Motor neuron (in vitro differentiated cells): ENCODE results near the gene GNB5. TPM values are rescaled to one million over a fixed set of nuclear protein-coding genes. Genes with fewer than 3 reads are reported as not detected.

Source experiments
- ATAC-seq, 8 experiments: fragments of 200-7000 bp; cut with Tn5 transposase; replicated peaks in 6 of 8; 2 replicates each; pipeline ENCODE4 v1.8.0; 2021; ENCODE audit warnings: mild to moderate bottlenecking in 8 of 8, moderate library complexity in 8 of 8
- H3K27ac ChIP-seq, 2 donors: fragments of 250-450 bp; sonication (Bioruptor Pico); 2 replicates each; pipeline ENCODE4 v1.9.0; 2021; ENCODE audit warnings: antibody characterized with exemption in 2 of 2, mild to moderate bottlenecking in 2 of 2, moderate library complexity in 1 of 2
- H3K4me1 ChIP-seq, 2 donors: fragments of 250-450 bp; sonication (Bioruptor Pico); replicated peaks in 1 of 2; 2 replicates each; pipeline ENCODE4 v1.6.1; 2021; ENCODE audit warnings: antibody characterized with exemption in 2 of 2, mild to moderate bottlenecking in 2 of 2, moderate library complexity in 1 of 2
- H3K4me3 ChIP-seq, 5 donors: fragments of 250-450 bp; sonication (Bioruptor Pico); 2 replicates each; pipeline ENCODE4 v1.9.0; 2021; ENCODE audit warnings: antibody characterized with exemption in 5 of 5, mild to moderate bottlenecking in 5 of 5, moderate library complexity in 4 of 5
- WGBS, 10 experiments: fragments of 450-650 bp; shearing (Covaris generic); methylation state at CpG; one replicate each; pipeline ENCODE4 v1.0.0; 2022; 5-methylcytosine and 5-hydroxymethylcytosine counted together
- in situ Hi-C, 9 experiments: fragments of 400-800 bp; cut with MboI; loops; one replicate each; pipeline ENCODE4 v1.15.0; 2021; ENCODE audit warnings: low sequenced_read_pairs in 9 of 9, low pct_unique_long_range_greater_than_20kb in 2 of 9; ENCODE audit not compliant: unreplicated experiment in 9 of 9
- total RNA-seq, 8 experiments: library from RNA; unstranded; fragments of 300-600 nt; gene quantifications; 2 replicates each; pipeline versions ENCODE4 v1.2.3 to v1.2.4, GENCODE V29; 2022

GNB5 gene
- total RNA-seq, 8 experiments from 2014 or later, result 9.1 to 52.6 (median 27.5) TPM

DNA sequence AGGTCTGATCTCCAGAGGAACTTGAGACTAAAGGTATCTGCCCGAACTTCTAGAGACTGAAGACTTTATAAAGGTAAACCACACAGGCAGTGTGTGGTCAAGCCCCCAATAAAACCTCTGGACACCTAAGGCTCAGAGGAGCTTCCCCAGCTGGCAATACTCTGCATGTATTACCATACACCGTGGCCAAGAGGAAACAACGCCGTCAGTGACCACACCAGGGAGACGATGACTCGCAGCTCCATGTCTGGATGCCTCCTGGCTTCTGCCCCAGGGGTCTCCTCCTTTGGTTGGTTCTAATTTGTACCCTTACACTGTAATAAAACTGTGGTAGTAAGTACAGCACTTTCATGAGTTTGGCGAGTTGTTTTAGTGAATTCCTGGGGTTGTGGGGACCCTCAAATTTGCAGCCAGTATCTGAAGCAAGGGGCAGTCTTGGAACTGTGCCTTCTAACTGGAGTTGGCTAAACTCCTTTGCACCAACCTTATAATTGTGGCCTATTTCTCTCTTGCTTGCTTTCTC, 46.5 kb downstream of the GNB5 start:
- H3K27ac ChIP-seq, result no peak overlapping the region
- 17 to 100% (median 93%) methylated on average over 1 to 6 of the region's 7 CpGs; no CpG with 5 or more reads in 3 of the 10 experiments for WGBS, 10 experiments
- H3K4me1 ChIP-seq, result peaks cover 0 to 3% of the 10 kb centered on the region in 2 donors
- peak in 1 of 8 experiments; percentile 24 for ATAC-seq
- in situ Hi-C loops, result loop anchor here in 1 of 9 experiments (25.0 kb wide), 1 partner anchor 157 kb away; no protein-coding TSS in a partner anchor
- H3K4me3 ChIP-seq, result no peak overlapping the region

DNA sequence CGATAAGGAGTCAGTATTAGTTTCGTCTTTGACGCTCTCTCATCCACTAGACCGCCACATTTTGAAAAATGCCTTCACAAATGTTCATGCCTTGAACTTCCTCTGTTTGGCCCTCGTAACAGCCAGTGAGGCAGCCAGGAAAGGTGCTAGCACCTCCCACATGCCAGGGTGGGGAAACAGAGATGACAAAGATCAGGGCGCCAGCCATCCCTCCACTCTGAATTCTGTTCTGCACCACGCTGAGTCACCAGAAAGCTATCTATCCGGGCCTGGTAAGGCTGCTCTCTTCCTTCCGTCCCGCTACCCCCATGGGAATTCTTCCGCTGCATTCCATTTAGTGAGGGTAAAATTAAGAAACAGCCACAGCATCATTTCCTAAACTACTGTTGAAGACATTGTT, 47.3 kb downstream of the GNB5 start:
- 26 to 94% (median 75%) methylated on average over 2 to 6 of the region's 11 CpGs; no CpG with 5 or more reads in 3 of the 10 experiments for WGBS, 10 experiments
- in situ Hi-C loops, result loop anchor here in 1 of 9 experiments (25.0 kb wide), 1 partner anchor 157 kb away; no protein-coding TSS in a partner anchor
- ATAC-seq, result peak in 6 of 8 experiments; percentile 15 to 60 (median 51)
- Histone ChIP-seq H3K27ac (no peak overlapping the region), H3K4me3 (no peak overlapping the region), H3K4me1 (no peaks in the 10 kb centered on the region)

DNA sequence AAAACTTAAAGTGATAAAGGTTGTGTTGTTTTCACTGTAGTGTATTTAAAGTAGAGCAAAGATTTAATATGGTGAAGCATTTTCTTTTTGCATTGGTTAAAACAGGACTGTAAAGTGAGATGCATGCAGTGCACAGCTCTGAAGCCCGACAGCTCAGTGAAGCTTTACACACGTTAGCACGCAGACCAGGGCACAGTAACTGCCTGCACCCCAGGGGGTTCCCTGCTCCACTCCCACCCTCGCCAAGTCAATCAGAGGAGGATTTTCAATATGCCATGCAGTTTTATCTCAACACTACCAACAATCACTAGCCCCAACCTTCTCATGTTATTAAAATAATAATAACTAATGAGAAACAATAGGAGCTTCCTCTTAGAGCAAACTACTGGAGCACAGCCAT, 50.5 kb downstream of the GNB5 start:
- in situ Hi-C loops, result loop anchor here in 1 of 9 experiments (25.0 kb wide), 1 partner anchor 153 kb away; no protein-coding TSS in a partner anchor
- no peak overlapping the region for H3K4me3 ChIP-seq
- no peak for ATAC-seq
- no peak overlapping the region for H3K27ac ChIP-seq
- no peaks in the 10 kb centered on the region for H3K4me1 ChIP-seq
- WGBS, 10 experiments, result 83 to 100% (median 96%) methylated on average over 2 to 4 of the region's 4 CpGs; no CpG with 5 or more reads in 4 of the 10 experiments

DNA sequence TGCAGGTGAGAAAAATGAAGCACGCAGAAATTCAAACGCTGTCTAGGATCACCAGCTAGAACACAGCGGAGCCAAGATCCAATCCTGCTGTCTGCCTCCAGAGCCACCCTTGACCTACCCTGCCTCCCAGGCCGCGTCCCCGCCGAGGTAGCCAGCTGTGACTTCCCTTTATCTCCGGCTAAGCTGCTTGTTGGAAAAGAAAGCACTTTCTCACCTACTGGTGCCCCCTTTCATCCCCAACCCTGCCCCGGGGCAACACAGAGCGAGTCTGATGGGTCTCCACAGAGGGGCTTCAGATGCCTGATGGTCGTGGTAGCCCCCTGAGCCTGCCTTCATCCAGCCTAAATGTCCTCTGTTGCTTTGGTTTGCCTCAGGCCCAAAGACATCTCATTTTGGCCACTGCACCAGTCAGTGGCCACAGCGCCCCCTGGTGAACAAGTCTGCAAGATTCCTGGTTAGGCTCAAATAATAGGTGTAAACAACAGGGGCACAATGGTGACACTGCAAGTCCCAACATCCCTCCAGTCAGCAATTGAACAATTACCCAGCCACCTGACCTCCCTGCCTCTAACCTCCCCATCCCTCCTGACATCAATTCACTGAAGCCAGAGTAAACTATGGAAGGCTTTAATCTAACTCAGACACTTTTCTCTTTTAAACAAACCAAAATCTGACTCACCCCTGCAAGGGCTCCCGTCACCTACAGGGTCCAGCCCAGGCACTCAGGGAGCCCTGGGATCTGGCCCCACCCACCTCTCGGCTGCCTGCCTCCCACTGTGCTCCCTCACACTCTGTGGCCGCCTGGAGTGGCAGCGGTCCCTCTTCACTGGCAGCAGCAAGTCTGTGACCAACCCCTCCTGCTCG, 51.4 kb downstream of the GNB5 start:
- no peaks in the 10 kb centered on the region for H3K4me1 ChIP-seq
- ATAC-seq, result peak; percentile 62 to 87 (median 66)
- 20 to 100% (median 78%) methylated on average over 1 to 7 of the region's 17 CpGs; no CpG with 5 or more reads in 2 of the 10 experiments for WGBS, 10 experiments
- no peak overlapping the region for H3K27ac ChIP-seq
- in situ Hi-C loops, result loop anchor here in 1 of 9 experiments (25.0 kb wide), 1 partner anchor 153 kb away; no protein-coding TSS in a partner anchor
- H3K4me3 ChIP-seq, result no peak overlapping the region

DNA sequence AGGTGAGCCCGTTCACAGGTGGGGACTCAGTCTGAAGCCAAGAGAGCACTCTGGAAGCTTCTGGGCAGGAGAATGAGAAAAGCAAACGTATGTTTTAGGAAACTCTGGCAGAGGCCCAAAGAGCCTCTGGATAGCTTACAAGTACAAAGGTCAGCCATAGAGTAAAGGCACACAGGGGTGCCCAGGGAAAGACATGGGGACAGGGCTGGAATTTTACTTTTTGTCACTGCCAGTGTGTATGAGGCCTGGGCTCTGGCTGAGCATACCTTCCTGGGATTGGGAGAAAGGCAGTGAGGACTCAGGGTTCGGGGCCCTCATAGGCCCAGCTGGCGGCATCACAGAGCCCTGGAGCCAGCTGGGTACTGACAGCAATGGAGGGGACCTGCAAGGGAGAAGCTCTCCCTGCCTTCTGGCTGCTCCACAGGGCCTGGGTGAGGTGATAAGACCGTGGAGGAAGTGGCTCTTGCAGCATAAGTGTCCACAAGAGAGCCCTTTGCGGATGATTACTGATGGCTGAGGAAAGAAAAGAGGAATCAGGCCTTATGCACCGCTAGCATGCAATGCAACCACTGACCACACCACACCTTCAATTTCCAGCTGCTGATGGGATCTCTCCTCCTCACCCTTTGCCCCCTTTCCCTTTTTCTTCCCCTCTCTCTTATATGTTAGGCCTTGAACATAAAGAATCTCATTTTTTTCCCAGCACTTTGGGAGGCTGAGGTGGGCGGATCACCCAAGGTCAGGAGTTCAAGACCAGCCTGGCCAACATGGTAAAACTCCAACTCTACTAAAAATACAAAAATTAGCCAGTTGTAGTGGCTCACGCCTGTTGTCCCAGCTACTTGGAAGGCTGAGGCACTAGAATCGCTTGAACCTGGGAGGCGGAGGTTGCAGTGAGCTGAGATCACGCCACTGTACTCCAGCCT, 53.5 kb downstream of the GNB5 start:
- in situ Hi-C loops, result loop anchor here in 1 of 9 experiments (25.0 kb wide), 1 partner anchor 150 kb away; no protein-coding TSS in a partner anchor
- no peaks in the 10 kb centered on the region for H3K4me1 ChIP-seq
- H3K4me3 ChIP-seq, result no peak overlapping the region
- ATAC-seq, result no peak
- no peak overlapping the region for H3K27ac ChIP-seq
- WGBS, 10 experiments, result 70 to 99% (median 82%) methylated on average over 2 to 12 of the region's 12 CpGs

DNA sequence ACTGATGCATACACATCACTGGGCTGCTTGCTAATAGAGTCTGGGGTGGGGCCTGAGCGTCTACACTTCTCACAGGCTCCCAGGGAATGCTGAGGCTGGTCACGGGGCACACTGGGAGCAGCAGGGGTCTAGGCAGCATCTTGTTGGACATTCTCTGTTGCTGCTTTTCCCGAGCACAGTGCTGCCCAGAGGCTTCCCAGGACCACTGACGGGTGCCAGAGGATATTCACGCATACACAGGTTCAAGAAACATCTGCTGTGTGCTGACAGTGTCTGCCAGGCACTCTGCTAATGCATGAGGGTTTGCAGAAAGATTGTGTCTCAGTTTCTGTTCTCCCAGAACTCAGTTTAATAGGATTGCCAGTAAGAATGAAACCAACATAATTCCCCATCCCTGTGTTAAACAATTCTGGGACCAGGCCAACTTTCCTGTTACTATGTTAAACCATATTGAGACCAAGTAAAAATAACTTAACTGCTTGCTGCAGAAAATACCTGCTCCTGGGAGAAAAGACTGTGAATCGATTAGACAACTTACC, 54.7 kb downstream of the GNB5 start:
- WGBS, 10 experiments, result 34 to 92% (median 71%) methylated on average over 1 to 4 of the region's 6 CpGs; no CpG with 5 or more reads in 2 of the 10 experiments
- in situ Hi-C loops, result loop anchor here in 1 of 9 experiments (25.0 kb wide), 1 partner anchor 149 kb away; no protein-coding TSS in a partner anchor
- Histone ChIP-seq H3K4me3 (no peak overlapping the region), H3K27ac (no peak overlapping the region), H3K4me1 (no peaks in the 10 kb centered on the region)
- peak in 6 of 8 experiments; percentile 16 to 86 (median 56) for ATAC-seq

DNA sequence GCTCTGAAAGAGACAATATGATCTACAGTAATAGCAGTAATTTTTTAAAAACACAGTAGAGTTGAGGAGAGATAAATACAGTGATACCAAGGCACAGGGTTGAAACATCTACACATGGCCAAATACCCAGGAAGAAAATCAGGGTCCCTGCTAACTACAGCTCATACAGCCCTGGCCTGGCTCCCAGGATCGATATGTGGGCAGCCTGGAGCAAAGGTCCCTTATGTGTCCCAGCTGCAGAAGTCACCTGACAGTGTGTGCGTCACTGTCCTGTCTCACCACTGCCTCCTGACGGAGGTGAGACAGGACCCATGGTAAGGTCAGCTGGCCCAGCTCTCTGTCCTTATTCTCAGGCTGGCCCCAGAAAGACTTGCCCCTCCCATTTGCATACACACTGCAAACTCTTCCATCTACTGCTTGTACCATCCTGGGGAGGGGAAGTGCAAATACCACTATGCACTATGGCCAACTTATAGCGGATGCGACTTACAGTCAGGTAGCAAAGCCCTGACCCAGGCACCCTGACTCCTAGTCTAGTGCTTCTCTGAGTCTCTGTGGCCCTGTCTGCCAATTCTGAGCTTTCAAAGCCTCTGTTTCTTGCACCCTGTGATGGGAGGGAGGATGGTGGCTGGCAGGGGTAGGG, 56.6 kb downstream of the GNB5 start:
- Histone ChIP-seq H3K27ac (no peak overlapping the region), H3K4me1 (no peaks in the 10 kb centered on the region), H3K4me3 (no peak overlapping the region)
- WGBS, 10 experiments, result 80 to 100% (median 95%) methylated on average over 1 to 4 of the region's 5 CpGs; no CpG with 5 or more reads in 5 of the 10 experiments
- ATAC-seq, result no peak
- in situ Hi-C loops, result loop anchor here in 1 of 9 experiments (25.0 kb wide), 1 partner anchor 147 kb away; no protein-coding TSS in a partner anchor

DNA sequence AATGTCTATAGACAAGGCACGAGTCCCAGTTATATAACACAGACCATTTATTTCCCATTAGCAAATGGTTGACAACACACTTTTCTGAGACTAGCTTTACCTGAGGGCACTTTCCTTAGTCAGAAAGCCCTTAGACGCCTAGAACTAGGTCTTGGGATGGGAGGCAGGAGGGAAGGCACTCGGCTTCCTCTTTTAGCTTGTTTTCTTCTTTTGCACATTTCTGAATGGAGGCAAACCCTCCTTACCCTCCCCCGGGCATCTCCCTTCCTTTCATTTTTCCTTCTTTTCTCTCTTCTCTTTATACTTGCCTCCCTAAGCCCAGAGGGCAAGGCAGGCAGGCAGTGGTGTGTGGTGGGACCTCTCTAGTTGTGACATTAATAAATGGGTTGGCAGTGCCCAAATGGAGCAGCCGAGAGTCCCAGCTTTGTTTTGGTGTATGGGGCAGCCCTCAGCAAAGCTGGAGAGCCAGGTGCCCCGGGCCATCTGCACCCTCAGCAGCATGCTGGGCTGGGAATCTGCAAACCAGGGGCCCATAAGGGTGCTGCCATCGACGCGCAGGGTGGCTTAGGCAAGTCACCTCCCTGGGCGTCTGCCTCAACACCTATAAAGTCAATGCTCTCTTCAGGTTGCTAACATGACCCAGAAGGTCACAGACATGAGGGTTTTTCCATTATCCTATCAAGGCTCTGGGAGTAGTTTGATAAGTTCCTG, 57.5 kb downstream of the GNB5 start:
- Histone ChIP-seq H3K4me3 (no peak overlapping the region), H3K27ac (no peak overlapping the region), H3K4me1 (no peaks in the 10 kb centered on the region)
- WGBS, 10 experiments, result 80 to 100% (median 89%) methylated on average over 1 to 5 of the region's 10 CpGs; no CpG with 5 or more reads in 1 of the 10 experiments
- no peak for ATAC-seq
- in situ Hi-C loops, result loop anchor here in 1 of 9 experiments (25.0 kb wide), 1 partner anchor 146 kb away; no protein-coding TSS in a partner anchor

DNA sequence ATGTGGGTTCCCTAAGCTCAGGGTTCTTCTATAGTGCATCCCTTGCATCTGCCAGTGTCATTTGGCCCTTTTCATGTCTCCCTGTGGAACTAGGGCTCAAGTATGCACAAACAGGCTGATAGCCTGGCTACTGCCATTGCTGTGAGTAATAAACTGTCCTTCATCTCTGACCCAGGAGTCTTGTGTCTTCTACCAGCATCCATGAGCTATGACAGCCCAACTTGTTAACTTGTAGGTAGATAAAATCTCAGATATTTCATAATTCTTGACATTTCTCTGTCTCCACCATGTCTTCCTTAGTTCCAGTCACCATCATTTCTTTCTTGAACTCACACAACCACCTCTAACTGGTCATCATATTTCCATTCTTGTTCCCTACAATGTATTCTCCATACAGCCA, 59.1 kb downstream of the GNB5 start:
- in situ Hi-C loops, result loop anchor here in 1 of 9 experiments (25.0 kb wide), 1 partner anchor 145 kb away; no protein-coding TSS in a partner anchor
- Histone ChIP-seq H3K4me3 (no peak overlapping the region), H3K4me1 (no peaks in the 10 kb centered on the region), H3K27ac (no peak overlapping the region)
- no peak for ATAC-seq

DNA sequence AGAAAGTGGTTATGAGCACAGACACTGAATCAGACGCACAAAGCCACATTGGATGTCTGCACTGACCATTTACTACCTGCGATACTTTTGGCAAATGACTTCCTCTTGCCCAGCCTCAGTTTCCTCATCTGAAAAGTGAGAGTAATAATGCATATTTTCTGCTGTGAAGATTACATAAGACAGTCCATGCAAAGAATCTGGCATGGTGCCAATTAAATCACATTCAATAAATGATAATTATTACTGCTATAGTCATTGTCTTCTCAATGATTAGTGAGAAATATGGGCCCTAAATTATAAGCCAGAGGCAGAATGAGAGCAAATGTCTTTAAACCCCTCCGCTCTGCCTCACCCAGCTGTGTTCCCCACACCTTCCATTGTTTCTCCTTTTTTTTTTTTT, 62.6 kb downstream of the GNB5 start:
- no peak for ATAC-seq
- 60 to 100% (median 93%) methylated on average over 2 to 3 of the region's 3 CpGs; no CpG with 5 or more reads in 3 of the 10 experiments for WGBS, 10 experiments
- no peaks in the 10 kb centered on the region for H3K4me1 ChIP-seq
- H3K4me3 ChIP-seq, result no peak overlapping the region
- H3K27ac ChIP-seq, result no peak overlapping the region
- in situ Hi-C loops, result loop anchor here in 1 of 9 experiments (25.0 kb wide), 1 partner anchor 141 kb away; no protein-coding TSS in a partner anchor

DNA sequence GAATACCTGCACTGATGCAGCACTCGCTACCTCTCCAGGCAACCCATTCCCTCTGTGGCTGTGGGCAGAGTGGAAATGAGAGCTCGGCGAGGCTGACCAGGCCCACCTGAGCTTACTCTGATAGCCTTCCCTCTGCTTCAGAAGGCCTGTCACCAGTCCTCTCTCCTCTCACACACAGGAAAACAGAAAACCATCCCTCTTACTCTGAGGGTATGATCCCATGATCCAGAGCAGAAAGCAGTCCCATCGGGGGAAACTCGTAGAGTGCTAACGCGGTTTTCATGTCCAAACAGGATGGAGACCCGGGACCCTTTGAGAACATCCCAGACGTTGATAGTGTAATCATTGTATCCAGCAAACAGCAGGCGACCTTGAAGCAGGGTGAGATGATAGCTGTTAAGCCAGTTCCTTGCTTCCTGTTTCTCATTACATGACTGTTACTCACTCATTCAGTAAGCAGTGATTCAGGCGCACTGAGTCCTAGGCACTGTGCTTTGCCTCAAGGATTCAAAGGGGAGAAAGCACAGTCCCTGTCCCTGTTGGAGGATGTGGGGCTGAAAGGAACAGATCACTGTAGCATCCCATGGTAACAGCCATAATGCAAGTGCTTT, 66.8 kb downstream of the GNB5 start:
- no peak overlapping the region for H3K4me3 ChIP-seq
- H3K27ac ChIP-seq, result no peak overlapping the region
- in situ Hi-C loops, result no loop called here
- no peak for ATAC-seq
- no peaks in the 10 kb centered on the region for H3K4me1 ChIP-seq
- WGBS, 10 experiments, result 6 to 100% (median 93%) methylated on average over 1 to 5 of the region's 11 CpGs; no CpG with 5 or more reads in 2 of the 10 experiments
